HFFc6 (cell line): ENCODE results near the gene DNAJC1. TPM values are rescaled to one million over a fixed set of nuclear protein-coding genes. Genes with fewer than 3 reads are reported as not detected.

Experiments used
- DNase-seq: peaks from one replicate; pipeline ENCODE4 v3.0.0-alpha.2; 2018
- H3K27ac Mint-ChIP-seq: 2 replicates; pipeline ENCODE4 v1.8.0; 2020; ENCODE audit warnings: mild to moderate bottlenecking, mixed read lengths
- H3K27me3 Mint-ChIP-seq: 2 replicates; pipeline ENCODE4 v1.8.0; 2021; ENCODE audit warnings: mild to moderate bottlenecking, moderate library complexity, mixed read lengths; ENCODE audit not compliant: insufficient read depth
- H3K36me3 Mint-ChIP-seq: 2 replicates; pipeline ENCODE4 v1.8.0; 2021; ENCODE audit warnings: low read depth, mixed read lengths
- H3K4me1 Mint-ChIP-seq: 2 replicates; pipeline ENCODE4 v1.8.0; 2020; ENCODE audit warnings: low read depth, mixed read lengths
- H3K4me3 Mint-ChIP-seq: 2 replicates; pipeline ENCODE4 v1.8.0; 2020; ENCODE audit warnings: mild to moderate bottlenecking, moderate library complexity, mixed read lengths
- H3K9me3 Mint-ChIP-seq: 2 replicates; pipeline ENCODE4 v1.8.0; 2020; ENCODE audit warnings: mild to moderate bottlenecking, mixed read lengths
- CTCF ChIP-seq: fragments of 200-600 bp; sonication (generic); IDR thresholded peaks from 2 replicates; pipeline ENCODE4 v1.5.0; 2021; ENCODE audit warnings: antibody characterized with exemption, mild to moderate bottlenecking
- total RNA-seq, 6 experiments: library from RNA; stranded (reverse); fragmentation: NEBNext Ultra II Directional; extraction: Animal tissue kit (Norgen Biotek cat#: 25700); gene quantifications; 2 replicates in 1 of 6; 3 replicates in 5 of 6; pipeline ENCODE4 v1.2.3, GENCODE V29; 2021

DNAJC1 gene
- total RNA-seq, 6 experiments from 2014 or later, result 17.3 to 25.5 (median 17.9) TPM

- Mint-ChIP-seq H3K4me3 (no peak overlapping the region), H3K4me1 (peaks cover 20% of the 10 kb centered on the region), H3K27me3 (peaks cover 6% of the 10 kb centered on the region), H3K36me3 (no peaks in the 10 kb centered on the region), H3K9me3 (no peaks in the 10 kb centered on the region), H3K27ac (no peak overlapping the region)
- TF ChIP-seq CTCF, result no peak
- DNase-seq, result no peak
Measured at GRCh38 chr10:22005763-22006162, 2.2 kb upstream of the DNAJC1 start.

- peak overlapping the region; percentile 94 for H3K4me3 Mint-ChIP-seq
- H3K9me3 Mint-ChIP-seq, result no peaks in the 10 kb centered on the region
- TF ChIP-seq CTCF, result no peak
- H3K27ac Mint-ChIP-seq, result peak overlapping the region; percentile 56
- peaks cover 20% of the 10 kb centered on the region for H3K4me1 Mint-ChIP-seq
- H3K27me3 Mint-ChIP-seq, result peaks cover 6% of the 10 kb centered on the region
- H3K36me3 Mint-ChIP-seq, result no peaks in the 10 kb centered on the region
- no peak for DNase-seq
Measured at GRCh38 chr10:22003964-22004281, 393 bp upstream of the DNAJC1 start.

GRCh38 chr10:22002591-22003176 is 846 bp downstream of the DNAJC1 start:
- Mint-ChIP-seq H3K36me3 (no peaks in the 10 kb centered on the region), H3K27ac (peak overlapping the region; percentile 85), H3K4me3 (peak overlapping the region; percentile 94), H3K27me3 (peaks cover 6% of the 10 kb centered on the region), H3K4me1 (peaks cover 20% of the 10 kb centered on the region), H3K9me3 (no peaks in the 10 kb centered on the region)
- no peak for TF ChIP-seq CTCF
- DNase-seq, result peak; percentile 21

- Mint-ChIP-seq H3K36me3 (no peaks in the 10 kb centered on the region), H3K27ac (no peak overlapping the region)
Measured at GRCh38 chr10:21995557-21995956, 8.0 kb downstream of the DNAJC1 start.

GRCh38 chr10:21993360-21994001 is 10.0 kb downstream of the DNAJC1 start:
- H3K4me3 Mint-ChIP-seq, result no peak overlapping the region
- H3K4me1 Mint-ChIP-seq, result peaks cover 15% of the 10 kb centered on the region
- no peak overlapping the region for H3K27ac Mint-ChIP-seq
- H3K36me3 Mint-ChIP-seq, result no peaks in the 10 kb centered on the region
- no peaks in the 10 kb centered on the region; the same call in 1 of the 2 replicates for H3K27me3 Mint-ChIP-seq
- peak; percentile 85 for TF ChIP-seq CTCF
- peak; percentile 33 for DNase-seq
- H3K9me3 Mint-ChIP-seq, result no peaks in the 10 kb centered on the region

More at GRCh38 chr10:21995557-21995956, 8.0 kb downstream of the DNAJC1 start:
- Mint-ChIP-seq H3K9me3 (no peaks in the 10 kb centered on the region), H3K4me3 (no peak overlapping the region), H3K27me3 (no peaks in the 10 kb centered on the region), H3K4me1 (peaks cover 6% of the 10 kb centered on the region; the same call in 1 of the 2 replicates)
- DNase-seq, result no peak
- no peak for TF ChIP-seq CTCF
